ENCODE data around the gene AARS2.

DNA sequence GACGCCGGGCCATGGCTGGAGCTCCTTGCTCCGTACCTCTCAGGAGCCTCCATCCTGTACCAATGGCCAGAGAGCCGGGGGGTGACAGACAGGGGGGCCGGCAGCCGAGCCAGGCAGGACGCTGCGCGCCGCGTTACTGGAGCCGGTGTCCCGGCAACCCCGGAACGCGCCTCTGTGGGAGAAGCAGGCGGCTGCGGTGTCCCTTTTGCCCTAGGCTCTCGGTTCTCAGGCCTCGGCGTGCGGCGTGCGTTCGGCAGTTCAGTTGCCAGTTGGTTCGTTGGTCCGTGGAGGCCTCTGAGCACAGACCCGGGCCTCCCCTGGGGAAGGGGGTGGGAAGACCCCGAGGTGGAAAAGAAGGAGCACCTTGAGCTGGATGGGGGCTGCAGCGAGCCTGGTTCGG, 29.3 kb upstream of the AARS2 start, which contains the start of gene SPATS1:
- TF ChIP-seq, protein P1, sequence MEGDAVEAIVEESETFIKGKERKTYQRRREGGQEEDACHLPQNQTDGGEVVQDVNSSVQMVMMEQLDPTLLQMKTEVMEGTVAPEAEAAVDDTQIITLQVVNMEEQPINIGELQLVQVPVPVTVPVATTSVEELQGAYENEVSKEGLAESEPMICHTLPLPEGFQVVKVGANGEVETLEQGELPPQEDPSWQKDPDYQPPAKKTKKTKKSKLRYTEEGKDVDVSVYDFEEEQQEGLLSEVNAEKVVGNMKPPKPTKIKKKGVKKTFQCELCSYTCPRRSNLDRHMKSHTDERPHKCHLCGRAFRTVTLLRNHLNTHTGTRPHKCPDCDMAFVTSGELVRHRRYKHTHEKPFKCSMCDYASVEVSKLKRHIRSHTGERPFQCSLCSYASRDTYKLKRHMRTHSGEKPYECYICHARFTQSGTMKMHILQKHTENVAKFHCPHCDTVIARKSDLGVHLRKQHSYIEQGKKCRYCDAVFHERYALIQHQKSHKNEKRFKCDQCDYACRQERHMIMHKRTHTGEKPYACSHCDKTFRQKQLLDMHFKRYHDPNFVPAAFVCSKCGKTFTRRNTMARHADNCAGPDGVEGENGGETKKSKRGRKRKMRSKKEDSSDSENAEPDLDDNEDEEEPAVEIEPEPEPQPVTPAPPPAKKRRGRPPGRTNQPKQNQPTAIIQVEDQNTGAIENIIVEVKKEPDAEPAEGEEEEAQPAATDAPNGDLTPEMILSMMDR (IDR thresholded peaks at IDR 0.05 in 2 of 3, conservative IDR thresholded peaks at IDR 0.05 in 1 of 3; ENCODE audit: control insufficient read depth in 2 of 3, extremely low read depth in 1 of 3, insufficient read depth in 1 of 3, low read depth in 3 of 3, low read length in 3 of 3): no peak
- TF ChIP-seq RAD51 (IDR thresholded peaks at IDR 0.05) (no peak), POLR2AphosphoS2 (IDR thresholded peaks at IDR 0.05; ENCODE audit: low read depth, low read length) (no peak), SIN3A (IDR thresholded peaks at IDR 0.05; ENCODE audit: low read depth, low read length) (no peak), BCL11A (IDR thresholded peaks at IDR 0.05; ENCODE audit: low read depth, low read length) (no peak), SP1 (IDR thresholded peaks at IDR 0.05; ENCODE audit: low read depth, low read length) (no peak), POLR2AphosphoS5 (IDR thresholded peaks at IDR 0.05; ENCODE audit: low read length) (no peak)
- TF ChIP-seq, protein P2, sequence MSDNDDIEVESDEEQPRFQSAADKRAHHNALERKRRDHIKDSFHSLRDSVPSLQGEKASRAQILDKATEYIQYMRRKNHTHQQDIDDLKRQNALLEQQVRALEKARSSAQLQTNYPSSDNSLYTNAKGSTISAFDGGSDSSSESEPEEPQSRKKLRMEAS (IDR thresholded peaks at IDR 0.05; ENCODE audit: low read depth, low read length): no peak
